ENCODE results near the gene RGSL1.

RGSL1 gene

GRCh38 chr1:182495693-182496092 lies 45.7 kb downstream of the RGSL1 start:
- no peak for ATAC-seq
- TF ChIP-seq BACH2 (CRISPR knock-in tag; IDR thresholded peaks at IDR 0.05; ENCODE audit: borderline replicate concordance) (no peak), TCF4 (CRISPR knock-in tag; IDR thresholded peaks at IDR 0.05; ENCODE audit: borderline replicate concordance) (no peak), ZFP30 (CRISPR knock-in tag; IDR thresholded peaks at IDR 0.05) (no peak)

GRCh38 chr1:182507685-182508084 lies 57.7 kb downstream of the RGSL1 start:
- TF ChIP-seq CSRNP3 (CRISPR knock-in tag; IDR thresholded peaks at IDR 0.05) (no peak), ZNF8 (CRISPR knock-in tag; IDR thresholded peaks at IDR 0.05) (no peak), ARNTL (CRISPR knock-in tag; IDR thresholded peaks at IDR 0.05; ENCODE audit: borderline replicate concordance, low read depth) (no peak), PATZ1 (CRISPR knock-in tag; IDR thresholded peaks at IDR 0.05; ENCODE audit: borderline replicate concordance) (no peak), CREB5 (CRISPR knock-in tag; IDR thresholded peaks at IDR 0.05; ENCODE audit: low read depth) (no peak), ZNF70 (CRISPR knock-in tag; IDR thresholded peaks at IDR 0.05) (no peak), RARB (CRISPR knock-in tag; IDR thresholded peaks at IDR 0.05) (no peak), TCF4 (CRISPR knock-in tag; IDR thresholded peaks at IDR 0.05; ENCODE audit: borderline replicate concordance) (no peak), PPARA (CRISPR knock-in tag; IDR thresholded peaks at IDR 0.05; ENCODE audit: borderline replicate concordance) (no peak), ZFP3 (CRISPR knock-in tag; IDR thresholded peaks at IDR 0.05) (no peak)
- ATAC-seq = no peak

- TF ChIP-seq ISL1 (CRISPR knock-in tag; IDR thresholded peaks at IDR 0.05) (no peak), CSRNP3 (CRISPR knock-in tag; IDR thresholded peaks at IDR 0.05) (no peak), ZNF8 (CRISPR knock-in tag; IDR thresholded peaks at IDR 0.05) (no peak), ARNTL (CRISPR knock-in tag; IDR thresholded peaks at IDR 0.05; ENCODE audit: borderline replicate concordance, low read depth) (no peak), ZC3H10 (CRISPR knock-in tag; IDR thresholded peaks at IDR 0.05) (no peak), ZFP30 (CRISPR knock-in tag; IDR thresholded peaks at IDR 0.05) (no peak), POU6F1 (CRISPR knock-in tag; IDR thresholded peaks at IDR 0.05; ENCODE audit: borderline replicate concordance, low read depth) (no peak), TSHZ2 (CRISPR knock-in tag; IDR thresholded peaks at IDR 0.05) (no peak), PATZ1 (CRISPR knock-in tag; IDR thresholded peaks at IDR 0.05; ENCODE audit: borderline replicate concordance) (no peak)
- no peak for ATAC-seq
Observed at GRCh38 chr1:182515556-182515955, 65.6 kb downstream of the RGSL1 start.

Data from SK-N-SH treated with all-trans-retinoic acid at 6 μM for 48 hours (cell line).